Tibial nerve (tissue), 4 donors: ENCODE measurements around the gene INKA2. TPM values are rescaled to one million over a fixed set of nuclear protein-coding genes. Genes with fewer than 3 reads are reported as not detected.

ENCODE experiments used
- DNase-seq, 2 donors: peaks; one replicate each; pipeline ENCODE4 v3.0.0-alpha.2; 2019; ENCODE audit warnings: low spot score in 2 of 2
- H3K27ac ChIP-seq, 4 donors: fragments of 200-600 bp; sonication (generic) in 3 of 4; one replicate each; pipeline ENCODE4 v1.5.1; 2017 to 2019; ENCODE audit warnings: mild to moderate bottlenecking in 1 of 4
- H3K27me3 ChIP-seq, 2 donors: fragments of 200-600 bp; sonication (generic) in 1 of 2; one replicate each; pipeline versions ENCODE4 v1.5.1 to v1.6.0; 2017 to 2019
- H3K36me3 ChIP-seq, 3 donors: fragments of 200-600 bp; sonication (generic); one replicate each; pipeline ENCODE4 v1.5.1; 2018 to 2019
- H3K4me1 ChIP-seq, 4 donors: fragments of 200-600 bp; sonication (generic) in 3 of 4; one replicate each; pipeline ENCODE4 v1.5.1; 2017 to 2019
- H3K4me3 ChIP-seq, 4 donors: fragments of 200-600 bp; sonication (generic) in 3 of 4; one replicate each; pipeline ENCODE4 v1.5.1; 2017 to 2019; ENCODE audit warnings: mild to moderate bottlenecking in 1 of 4, moderate library complexity in 1 of 4
- H3K9me3 ChIP-seq, 4 donors: fragments of 200-600 bp; sonication (generic) in 3 of 4; one replicate each; pipeline ENCODE4 v1.5.1; 2017 to 2019
- CTCF ChIP-seq, 5 experiments: fragments of 200-600 bp in 3 of 5; fragments of 450-650 bp in 2 of 5; sonication (generic) in 3 of 5; IDR thresholded peaks; one replicate each; pipeline ENCODE4 v1.5.1; 2016 to 2019; ENCODE audit warnings: antibody characterized with exemption in 5 of 5, mild to moderate bottlenecking in 3 of 5, moderate library complexity in 2 of 5
- EP300 ChIP-seq, 2 donors: sonication (generic); formaldehyde crosslinking; IDR thresholded peaks; one replicate each; pipeline ENCODE4 v1.6.1; 2017; ENCODE audit warnings: antibody characterized with exemption in 2 of 2, mild to moderate bottlenecking in 1 of 2
- POLR2A ChIP-seq, 2 donors: fragments of 450-650 bp; IDR thresholded peaks; one replicate each; pipeline ENCODE4 v1.6.1; 2017; ENCODE audit warnings: antibody characterized with exemption in 2 of 2, mild to moderate bottlenecking in 2 of 2, moderate library complexity in 2 of 2
- WGBS, 2 donors: methylation state at CpG; one replicate each; pipeline ENCODE4 v1.1.5; 2018; 5-methylcytosine and 5-hydroxymethylcytosine counted together
- total RNA-seq, 4 donors: library from RNA; depleted of rRNA; stranded (reverse); fragments of >200 nt; gene quantifications; one replicate each; pipeline ENCODE4 v1.1.0, GENCODE V29; 2016

INKA2 gene
- total RNA-seq, 4 donors from 2014 or later: 6.3 to 11.8 (median 7.9) TPM

- no peak for DNase-seq
- TF ChIP-seq EP300 (IDR thresholded peaks at IDR 0.05) (no peak), CTCF (IDR thresholded peaks at IDR 0.05) (no peak), POLR2A (IDR thresholded peaks at IDR 0.05) (no peak)
- no peaks in the 10 kb centered on the region for H3K9me3 ChIP-seq
- no peaks in the 10 kb centered on the region for H3K36me3 ChIP-seq
- H3K4me1 ChIP-seq: no peaks in the 10 kb centered on the region
- 79 to 87% methylated on average over 6 of the region's 6 CpGs for WGBS, 2 donors
- no peaks in the 10 kb centered on the region for H3K27me3 ChIP-seq
- no peak overlapping the region for H3K27ac ChIP-seq
- no peak overlapping the region for H3K4me3 ChIP-seq
These were observed 38.9 kb upstream of the INKA2 start for GRCh38 chr1:111778066-111778465.

- Histone ChIP-seq H3K4me3 (no peak overlapping the region), H3K36me3 (no peaks in the 10 kb centered on the region), H3K27ac (no peak overlapping the region), H3K4me1 (no peaks in the 10 kb centered on the region), H3K27me3 (no peaks in the 10 kb centered on the region), H3K9me3 (no peaks in the 10 kb centered on the region)
- no peak for DNase-seq
- no peak for TF ChIP-seq CTCF (IDR thresholded peaks at IDR 0.05)
- no peak for TF ChIP-seq POLR2A (IDR thresholded peaks at IDR 0.05)
- no peak for TF ChIP-seq EP300 (IDR thresholded peaks at IDR 0.05)
- 68 to 100% methylated on average over 1 of the region's 1 CpG for WGBS, 2 donors
These were observed 38.1 kb upstream of the INKA2 start for GRCh38 chr1:111777301-111777700.

- no peak for TF ChIP-seq EP300 (IDR thresholded peaks at IDR 0.05)
- TF ChIP-seq POLR2A (IDR thresholded peaks at IDR 0.05): no peak
- TF ChIP-seq CTCF (IDR thresholded peaks at IDR 0.05): no peak
- 86 to 90% methylated on average over 8 of the region's 8 CpGs for WGBS, 2 donors
- Histone ChIP-seq H3K4me3 (no peak overlapping the region), H3K27ac (no peak overlapping the region), H3K4me1 (no peaks in the 10 kb centered on the region), H3K36me3 (no peaks in the 10 kb centered on the region), H3K27me3 (no peaks in the 10 kb centered on the region), H3K9me3 (no peaks in the 10 kb centered on the region)
- no peak for DNase-seq
These were observed 37.7 kb upstream of the INKA2 start for GRCh38 chr1:111776861-111777260.

- H3K4me3 ChIP-seq: no peak overlapping the region
- no peak for TF ChIP-seq EP300 (IDR thresholded peaks at IDR 0.05)
- no peak for TF ChIP-seq CTCF (IDR thresholded peaks at IDR 0.05)
- no peak for TF ChIP-seq POLR2A (IDR thresholded peaks at IDR 0.05)
- DNase-seq: no peak
- no peak overlapping the region for H3K27ac ChIP-seq
- 61% methylated on average over 2 of the region's 2 CpGs for WGBS, 2 donors
- H3K4me1 ChIP-seq: no peaks in the 10 kb centered on the region
- no peaks in the 10 kb centered on the region for H3K9me3 ChIP-seq
- H3K27me3 ChIP-seq: no peaks in the 10 kb centered on the region
- no peaks in the 10 kb centered on the region for H3K36me3 ChIP-seq
These were observed 37.2 kb upstream of the INKA2 start for GRCh38 chr1:111776391-111776790.

GRCh38 chr1:111775966-111776365 lies 36.8 kb upstream of the INKA2 start:
- H3K36me3 ChIP-seq: no peaks in the 10 kb centered on the region
- no peak overlapping the region for H3K4me3 ChIP-seq
- H3K27ac ChIP-seq: no peak overlapping the region
- H3K9me3 ChIP-seq: no peaks in the 10 kb centered on the region
- DNase-seq: no peak
- H3K4me1 ChIP-seq: no peaks in the 10 kb centered on the region
- 53 to 61% methylated on average over 9 of the region's 9 CpGs for WGBS, 2 donors
- TF ChIP-seq POLR2A (IDR thresholded peaks at IDR 0.05) (no peak), CTCF (IDR thresholded peaks at IDR 0.05) (no peak)
- H3K27me3 ChIP-seq: no peaks in the 10 kb centered on the region
